ENCODE data around the gene OR51E2.

DNA sequence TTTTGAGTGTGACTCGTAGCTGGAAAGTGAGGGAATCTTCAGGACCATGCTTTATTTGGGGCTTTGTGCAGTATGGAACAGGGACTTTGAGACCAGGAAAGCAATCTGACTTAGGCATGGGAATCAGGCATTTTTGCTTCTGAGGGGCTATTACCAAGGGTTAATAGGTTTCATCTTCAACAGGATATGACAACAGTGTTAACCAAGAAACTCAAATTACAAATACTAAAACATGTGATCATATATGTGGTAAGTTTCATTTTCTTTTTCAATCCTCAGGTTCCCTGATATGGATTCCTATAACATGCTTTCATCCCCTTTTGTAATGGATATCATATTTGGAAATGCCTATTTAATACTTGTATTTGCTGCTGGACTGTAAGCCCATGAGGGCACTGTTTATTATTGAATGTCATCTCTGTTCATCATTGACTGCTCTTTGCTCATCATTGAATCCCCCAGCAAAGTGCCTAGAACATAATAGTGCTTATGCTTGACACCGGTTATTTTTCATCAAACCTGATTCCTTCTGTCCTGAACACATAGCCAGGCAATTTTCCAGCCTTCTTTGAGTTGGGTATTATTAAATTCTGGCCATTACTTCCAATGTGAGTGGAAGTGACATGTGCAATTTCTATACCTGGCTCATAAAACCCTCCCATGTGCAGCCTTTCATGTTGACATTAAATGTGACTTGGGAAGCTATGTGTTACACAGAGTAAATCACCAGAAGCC is 42.9 kb downstream of the OR51E2 start:
- TF ChIP-seq, protein P1, sequence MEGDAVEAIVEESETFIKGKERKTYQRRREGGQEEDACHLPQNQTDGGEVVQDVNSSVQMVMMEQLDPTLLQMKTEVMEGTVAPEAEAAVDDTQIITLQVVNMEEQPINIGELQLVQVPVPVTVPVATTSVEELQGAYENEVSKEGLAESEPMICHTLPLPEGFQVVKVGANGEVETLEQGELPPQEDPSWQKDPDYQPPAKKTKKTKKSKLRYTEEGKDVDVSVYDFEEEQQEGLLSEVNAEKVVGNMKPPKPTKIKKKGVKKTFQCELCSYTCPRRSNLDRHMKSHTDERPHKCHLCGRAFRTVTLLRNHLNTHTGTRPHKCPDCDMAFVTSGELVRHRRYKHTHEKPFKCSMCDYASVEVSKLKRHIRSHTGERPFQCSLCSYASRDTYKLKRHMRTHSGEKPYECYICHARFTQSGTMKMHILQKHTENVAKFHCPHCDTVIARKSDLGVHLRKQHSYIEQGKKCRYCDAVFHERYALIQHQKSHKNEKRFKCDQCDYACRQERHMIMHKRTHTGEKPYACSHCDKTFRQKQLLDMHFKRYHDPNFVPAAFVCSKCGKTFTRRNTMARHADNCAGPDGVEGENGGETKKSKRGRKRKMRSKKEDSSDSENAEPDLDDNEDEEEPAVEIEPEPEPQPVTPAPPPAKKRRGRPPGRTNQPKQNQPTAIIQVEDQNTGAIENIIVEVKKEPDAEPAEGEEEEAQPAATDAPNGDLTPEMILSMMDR (IDR thresholded peaks at IDR 0.05; ENCODE audit: poor library complexity) = no peak
- TF ChIP-seq EZH2 (IDR thresholded peaks at IDR 0.05; ENCODE audit: borderline replicate concordance) = no peak
- TF ChIP-seq EZH2phosphoT487 (IDR thresholded peaks at IDR 0.05; ENCODE audit: low read depth, severe bottlenecking, unreplicated experiment) = no peak
